Prostate gland (tissue), 2 donors: ENCODE results near the gene XPO4. TPM values are rescaled to one million over a fixed set of nuclear protein-coding genes. Genes with fewer than 3 reads are reported as not detected.

Experiments used
- DNase-seq: peaks from one replicate; pipeline ENCODE4 v3.0.0-alpha.2; 2019; ENCODE audit warnings: low spot score
- H3K27ac ChIP-seq, 2 donors: fragments of 200-600 bp; sonication (generic); 2 replicates each; pipeline ENCODE4 v1.5.1; 2017 to 2019
- H3K27me3 ChIP-seq: fragments of 200-600 bp; sonication (generic); replicated peaks from 2 replicates; pipeline ENCODE4 v1.5.1; 2019; ENCODE audit not compliant: insufficient read depth
- H3K36me3 ChIP-seq, 2 donors: fragments of 200-600 bp; sonication (generic); 1 replicate in 1 of 2; 2 replicates in 1 of 2; pipeline versions ENCODE4 v1.5.1 to v1.8.1; 2017 to 2019
- H3K4me1 ChIP-seq: fragments of 200-600 bp; sonication (generic); replicated peaks from 2 replicates; pipeline ENCODE4 v1.5.1; 2019
- H3K4me3 ChIP-seq, 2 donors: fragments of 200-600 bp; sonication (generic); 2 replicates each; pipeline ENCODE4 v1.5.1; 2017 to 2019
- H3K9me3 ChIP-seq: fragments of 200-600 bp; sonication (generic); 2 replicates; pipeline ENCODE4 v1.5.1; 2017
- CTCF ChIP-seq, 4 experiments: fragments of 200-600 bp in 2 of 4; fragments of 450-650 bp in 2 of 4; sonication (generic) in 2 of 4; IDR thresholded peaks; 1 replicate in 3 of 4; 2 replicates in 1 of 4; pipeline ENCODE4 v1.5.1; 2016 to 2019; ENCODE audit warnings: antibody characterized with exemption in 4 of 4, mild to moderate bottlenecking in 2 of 4, moderate library complexity in 2 of 4
- POLR2A ChIP-seq: fragments of 450-650 bp; IDR thresholded peaks from one replicate; pipeline ENCODE4 v1.6.1; 2016; ENCODE audit warnings: antibody characterized with exemption, mild to moderate bottlenecking
- POLR2AphosphoS5 ChIP-seq: sonication (generic); formaldehyde crosslinking; IDR thresholded peaks from one replicate; pipeline ENCODE4 v1.6.1; 2017; ENCODE audit warnings: antibody characterized with exemption
- WGBS: methylation state at CpG from one replicate; pipeline ENCODE4 v1.1.5; 2018; 5-methylcytosine and 5-hydroxymethylcytosine counted together
- intact Hi-C: fragments of 100-400 bp; cut with DNase I; formaldehyde crosslinking; loops from one replicate; pipeline ENCODE4 v1.14.2; 2022
- total RNA-seq, 2 donors: library from RNA; depleted of rRNA; stranded (reverse); fragments of >200 nt; gene quantifications; one replicate each; pipeline ENCODE4 v1.1.0, GENCODE V29; 2016

Gene XPO4
- total RNA-seq, 2 donors from 2014 or later, result 13.3 to 21.0 TPM

- no peaks in the 10 kb centered on the region for H3K4me1 ChIP-seq
- no peaks in the 10 kb centered on the region for H3K9me3 ChIP-seq
- no peak for DNase-seq
- 94% methylated on average over 4 of the region's 4 CpGs for WGBS
- no peaks in the 10 kb centered on the region for H3K36me3 ChIP-seq
- intact Hi-C loops, result no loop called here
- H3K27ac ChIP-seq, result no peak overlapping the region
- H3K27me3 ChIP-seq, result no peaks in the 10 kb centered on the region
- no peak overlapping the region for H3K4me3 ChIP-seq
- TF ChIP-seq POLR2AphosphoS5, result no peak
Observed at GRCh38 chr13:20851844-20852402, 50.6 kb downstream of the XPO4 start.

- Histone ChIP-seq H3K27me3 (no peaks in the 10 kb centered on the region), H3K4me3 (no peak overlapping the region)
Observed at GRCh38 chr13:20848944-20849343, 53.6 kb downstream of the XPO4 start.

GRCh38 chr13:20848203-20848602, 54.3 kb downstream of the XPO4 start:
- H3K4me3 ChIP-seq, result no peak overlapping the region
- intact Hi-C loops, result no loop called here
- no peaks in the 10 kb centered on the region for H3K36me3 ChIP-seq
- no peaks in the 10 kb centered on the region for H3K27me3 ChIP-seq
- H3K4me1 ChIP-seq, result no peaks in the 10 kb centered on the region
- H3K27ac ChIP-seq, result no peak overlapping the region
- DNase-seq, result no peak
- TF ChIP-seq POLR2AphosphoS5 (no peak), CTCF (IDR thresholded peaks at IDR 0.05) (no peak), POLR2A (no peak)
- H3K9me3 ChIP-seq, result no peaks in the 10 kb centered on the region

More at GRCh38 chr13:20848944-20849343, 53.6 kb downstream of the XPO4 start:
- WGBS, result 19% methylated on average over 1 of the region's 1 CpG
- Histone ChIP-seq H3K9me3 (no peaks in the 10 kb centered on the region), H3K36me3 (no peaks in the 10 kb centered on the region), H3K27ac (no peak overlapping the region), H3K4me1 (no peaks in the 10 kb centered on the region)
- TF ChIP-seq POLR2A, result no peak
- intact Hi-C loops, result no loop called here
- DNase-seq, result no peak

GRCh38 chr13:20847296-20847695, 55.2 kb downstream of the XPO4 start:
- Histone ChIP-seq H3K36me3 (no peaks in the 10 kb centered on the region), H3K27me3 (no peaks in the 10 kb centered on the region), H3K27ac (no peak overlapping the region), H3K4me1 (no peaks in the 10 kb centered on the region), H3K9me3 (no peaks in the 10 kb centered on the region), H3K4me3 (no peak overlapping the region)
- DNase-seq, result no peak
- intact Hi-C loops, result no loop called here
- 76% methylated on average over 1 of the region's 1 CpG for WGBS
- TF ChIP-seq POLR2AphosphoS5, result no peak
- TF ChIP-seq POLR2A, result no peak
- TF ChIP-seq CTCF (IDR thresholded peaks at IDR 0.05), result no peak

- intact Hi-C loops, result no loop called here
- TF ChIP-seq CTCF (IDR thresholded peaks at IDR 0.05), result no peak
- TF ChIP-seq POLR2A, result no peak
- no peak for TF ChIP-seq POLR2AphosphoS5
- Histone ChIP-seq H3K4me3 (no peak overlapping the region), H3K4me1 (no peaks in the 10 kb centered on the region), H3K27ac (no peak overlapping the region), H3K27me3 (no peaks in the 10 kb centered on the region), H3K36me3 (no peaks in the 10 kb centered on the region), H3K9me3 (no peaks in the 10 kb centered on the region)
- WGBS, result 29% methylated on average over 6 of the region's 6 CpGs
- DNase-seq, result no peak
Observed at GRCh38 chr13:20843166-20843565, 59.4 kb downstream of the XPO4 start.

- no peak overlapping the region for H3K27ac ChIP-seq
- H3K4me1 ChIP-seq, result no peaks in the 10 kb centered on the region
- TF ChIP-seq POLR2A (no peak), POLR2AphosphoS5 (no peak), CTCF (IDR thresholded peaks at IDR 0.05) (no peak)
- no peaks in the 10 kb centered on the region for H3K27me3 ChIP-seq
- DNase-seq, result no peak
- intact Hi-C loops, result no loop called here
- no peak overlapping the region for H3K4me3 ChIP-seq
- no peaks in the 10 kb centered on the region for H3K36me3 ChIP-seq
- no peaks in the 10 kb centered on the region for H3K9me3 ChIP-seq
Observed at GRCh38 chr13:20840568-20840967, 62.0 kb downstream of the XPO4 start.
